ENCODE data around the gene YJU2. TPM values are rescaled to one million over a fixed set of nuclear protein-coding genes. Genes with fewer than 3 reads are reported as not detected.

YJU2 gene
- total RNA-seq, 1 experiment from 2014 or later: 26.5 TPM

DNA sequence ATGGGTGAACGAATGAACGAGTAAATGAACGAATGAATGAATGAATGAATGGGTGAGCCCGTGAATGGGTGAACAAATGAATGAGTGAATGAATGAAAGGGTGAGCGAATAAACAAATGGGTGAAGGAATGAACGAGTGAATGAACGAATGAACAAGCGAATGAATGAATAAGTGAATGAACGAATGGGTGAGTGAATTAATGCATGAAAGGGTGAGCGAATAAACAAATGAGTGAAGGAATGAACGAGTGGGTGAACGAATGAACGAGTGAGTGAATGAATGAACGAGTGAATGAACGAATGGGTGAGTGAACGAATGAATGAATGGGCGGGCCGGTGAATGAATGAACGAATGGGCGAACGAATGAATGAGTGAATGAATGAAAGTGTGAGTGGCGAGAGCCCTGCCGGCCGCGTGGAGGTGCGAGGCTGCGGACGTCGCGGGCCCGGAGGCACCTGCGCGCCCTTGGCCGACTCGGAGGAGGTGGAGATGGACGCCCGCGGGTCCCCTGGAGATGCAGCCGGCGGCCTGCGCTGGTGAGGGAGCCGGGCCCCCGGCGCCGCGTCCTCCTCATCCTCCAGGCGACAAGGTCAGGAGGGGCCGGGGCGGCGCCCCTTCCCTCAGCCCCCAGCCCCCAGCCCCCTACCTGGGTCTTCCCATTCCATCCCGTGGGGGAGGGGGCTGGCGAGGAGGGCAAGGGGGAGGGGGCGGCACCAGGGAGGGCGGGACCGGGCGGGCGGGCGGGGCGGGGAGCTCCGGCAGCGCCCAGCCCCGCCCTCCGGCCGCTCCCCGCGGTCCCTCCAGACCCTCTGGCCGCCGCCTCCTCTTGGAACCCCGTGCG lies 49.0 kb upstream of the YJU2 start:
- ChIA-PET POLR2A (no interaction called here), CTCF (interaction anchor here (0.7 to 3.5 kb wide), 9 partner anchors 9 to 210 kb away, joined by 3 to 22 read pairs (median 6); no protein-coding TSS in a partner anchor)
- H3K9me3 Mint-ChIP-seq: peaks cover 18% of the 10 kb centered on the region
- DNase-seq (ENCODE audit: low spot score) (peak; percentile 77), ATAC-seq (peak; percentile 72)
- peak overlapping the region; percentile 70 for H3K4me3 Mint-ChIP-seq
- no peak overlapping the region; the same call in 1 of the 2 replicates for H3K27ac Mint-ChIP-seq
- peaks cover 5% of the 10 kb centered on the region; the same call in 1 of the 2 replicates for H3K36me3 Mint-ChIP-seq
- H3K4me1 Mint-ChIP-seq: peaks cover 23% of the 10 kb centered on the region
- peaks cover 53% of the 10 kb centered on the region for H3K27me3 Mint-ChIP-seq (ENCODE audit: low read depth)
- no peak for TF ChIP-seq ZNF671 (CRISPR knock-in tag; IDR thresholded peaks at IDR 0.05)
- TF ChIP-seq ZNF121 (CRISPR knock-in tag; IDR thresholded peaks at IDR 0.05): peak; percentile 30; the same call in 1 of the 2 replicates
- no peak for TF ChIP-seq KAT7 (CRISPR knock-in tag; IDR thresholded peaks at IDR 0.05; ENCODE audit: borderline replicate concordance)
- TF ChIP-seq NFATC4 (CRISPR knock-in tag; IDR thresholded peaks at IDR 0.05): no peak
- TF ChIP-seq NFE2L1 (CRISPR knock-in tag; IDR thresholded peaks at IDR 0.05): peak; percentile 83
- no peak for TF ChIP-seq TEAD4 (CRISPR knock-in tag; IDR thresholded peaks at IDR 0.05)
- TF ChIP-seq, protein P1, sequence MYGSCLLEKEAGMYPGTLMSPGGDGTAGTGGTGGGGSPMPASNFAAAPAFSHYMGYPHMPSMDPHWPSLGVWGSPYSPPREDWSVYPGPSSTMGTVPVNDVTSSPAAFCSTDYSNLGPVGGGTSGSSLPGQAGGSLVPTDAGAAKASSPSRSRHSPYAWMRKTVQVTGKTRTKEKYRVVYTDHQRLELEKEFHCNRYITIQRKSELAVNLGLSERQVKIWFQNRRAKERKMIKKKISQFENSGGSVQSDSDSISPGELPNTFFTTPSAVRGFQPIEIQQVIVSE (CRISPR knock-in tag; IDR thresholded peaks at IDR 0.05; ENCODE audit: borderline replicate concordance): no peak
- TF ChIP-seq, protein P2, sequence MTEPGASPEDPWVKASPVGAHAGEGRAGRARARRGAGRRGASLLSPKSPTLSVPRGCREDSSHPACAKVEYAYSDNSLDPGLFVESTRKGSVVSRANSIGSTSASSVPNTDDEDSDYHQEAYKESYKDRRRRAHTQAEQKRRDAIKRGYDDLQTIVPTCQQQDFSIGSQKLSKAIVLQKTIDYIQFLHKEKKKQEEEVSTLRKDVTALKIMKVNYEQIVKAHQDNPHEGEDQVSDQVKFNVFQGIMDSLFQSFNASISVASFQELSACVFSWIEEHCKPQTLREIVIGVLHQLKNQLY (CRISPR knock-in tag; IDR thresholded peaks at IDR 0.05): no peak
- TF ChIP-seq, protein P3, sequence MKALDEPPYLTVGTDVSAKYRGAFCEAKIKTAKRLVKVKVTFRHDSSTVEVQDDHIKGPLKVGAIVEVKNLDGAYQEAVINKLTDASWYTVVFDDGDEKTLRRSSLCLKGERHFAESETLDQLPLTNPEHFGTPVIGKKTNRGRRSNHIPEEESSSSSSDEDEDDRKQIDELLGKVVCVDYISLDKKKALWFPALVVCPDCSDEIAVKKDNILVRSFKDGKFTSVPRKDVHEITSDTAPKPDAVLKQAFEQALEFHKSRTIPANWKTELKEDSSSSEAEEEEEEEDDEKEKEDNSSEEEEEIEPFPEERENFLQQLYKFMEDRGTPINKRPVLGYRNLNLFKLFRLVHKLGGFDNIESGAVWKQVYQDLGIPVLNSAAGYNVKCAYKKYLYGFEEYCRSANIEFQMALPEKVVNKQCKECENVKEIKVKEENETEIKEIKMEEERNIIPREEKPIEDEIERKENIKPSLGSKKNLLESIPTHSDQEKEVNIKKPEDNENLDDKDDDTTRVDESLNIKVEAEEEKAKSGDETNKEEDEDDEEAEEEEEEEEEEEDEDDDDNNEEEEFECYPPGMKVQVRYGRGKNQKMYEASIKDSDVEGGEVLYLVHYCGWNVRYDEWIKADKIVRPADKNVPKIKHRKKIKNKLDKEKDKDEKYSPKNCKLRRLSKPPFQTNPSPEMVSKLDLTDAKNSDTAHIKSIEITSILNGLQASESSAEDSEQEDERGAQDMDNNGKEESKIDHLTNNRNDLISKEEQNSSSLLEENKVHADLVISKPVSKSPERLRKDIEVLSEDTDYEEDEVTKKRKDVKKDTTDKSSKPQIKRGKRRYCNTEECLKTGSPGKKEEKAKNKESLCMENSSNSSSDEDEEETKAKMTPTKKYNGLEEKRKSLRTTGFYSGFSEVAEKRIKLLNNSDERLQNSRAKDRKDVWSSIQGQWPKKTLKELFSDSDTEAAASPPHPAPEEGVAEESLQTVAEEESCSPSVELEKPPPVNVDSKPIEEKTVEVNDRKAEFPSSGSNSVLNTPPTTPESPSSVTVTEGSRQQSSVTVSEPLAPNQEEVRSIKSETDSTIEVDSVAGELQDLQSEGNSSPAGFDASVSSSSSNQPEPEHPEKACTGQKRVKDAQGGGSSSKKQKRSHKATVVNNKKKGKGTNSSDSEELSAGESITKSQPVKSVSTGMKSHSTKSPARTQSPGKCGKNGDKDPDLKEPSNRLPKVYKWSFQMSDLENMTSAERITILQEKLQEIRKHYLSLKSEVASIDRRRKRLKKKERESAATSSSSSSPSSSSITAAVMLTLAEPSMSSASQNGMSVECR (CRISPR knock-in tag; IDR thresholded peaks at IDR 0.05; ENCODE audit: borderline replicate concordance): peak; percentile 70; the same call in 1 of the 2 replicates
- TF ChIP-seq, protein P4, sequence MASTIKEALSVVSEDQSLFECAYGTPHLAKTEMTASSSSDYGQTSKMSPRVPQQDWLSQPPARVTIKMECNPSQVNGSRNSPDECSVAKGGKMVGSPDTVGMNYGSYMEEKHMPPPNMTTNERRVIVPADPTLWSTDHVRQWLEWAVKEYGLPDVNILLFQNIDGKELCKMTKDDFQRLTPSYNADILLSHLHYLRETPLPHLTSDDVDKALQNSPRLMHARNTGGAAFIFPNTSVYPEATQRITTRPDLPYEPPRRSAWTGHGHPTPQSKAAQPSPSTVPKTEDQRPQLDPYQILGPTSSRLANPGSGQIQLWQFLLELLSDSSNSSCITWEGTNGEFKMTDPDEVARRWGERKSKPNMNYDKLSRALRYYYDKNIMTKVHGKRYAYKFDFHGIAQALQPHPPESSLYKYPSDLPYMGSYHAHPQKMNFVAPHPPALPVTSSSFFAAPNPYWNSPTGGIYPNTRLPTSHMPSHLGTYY (CRISPR knock-in tag; IDR thresholded peaks at IDR 0.05): no peak
- TF ChIP-seq RORB (CRISPR knock-in tag; IDR thresholded peaks at IDR 0.05): no peak
- TF ChIP-seq, protein P5, sequence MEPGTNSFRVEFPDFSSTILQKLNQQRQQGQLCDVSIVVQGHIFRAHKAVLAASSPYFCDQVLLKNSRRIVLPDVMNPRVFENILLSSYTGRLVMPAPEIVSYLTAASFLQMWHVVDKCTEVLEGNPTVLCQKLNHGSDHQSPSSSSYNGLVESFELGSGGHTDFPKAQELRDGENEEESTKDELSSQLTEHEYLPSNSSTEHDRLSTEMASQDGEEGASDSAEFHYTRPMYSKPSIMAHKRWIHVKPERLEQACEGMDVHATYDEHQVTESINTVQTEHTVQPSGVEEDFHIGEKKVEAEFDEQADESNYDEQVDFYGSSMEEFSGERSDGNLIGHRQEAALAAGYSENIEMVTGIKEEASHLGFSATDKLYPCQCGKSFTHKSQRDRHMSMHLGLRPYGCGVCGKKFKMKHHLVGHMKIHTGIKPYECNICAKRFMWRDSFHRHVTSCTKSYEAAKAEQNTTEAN (CRISPR knock-in tag; IDR thresholded peaks at IDR 0.05): peak; percentile 50; the same call in 1 of the 2 replicates
- no peak for TF ChIP-seq OVOL2 (CRISPR knock-in tag; IDR thresholded peaks at IDR 0.05; ENCODE audit: borderline replicate concordance)
- TF ChIP-seq, protein P6, sequence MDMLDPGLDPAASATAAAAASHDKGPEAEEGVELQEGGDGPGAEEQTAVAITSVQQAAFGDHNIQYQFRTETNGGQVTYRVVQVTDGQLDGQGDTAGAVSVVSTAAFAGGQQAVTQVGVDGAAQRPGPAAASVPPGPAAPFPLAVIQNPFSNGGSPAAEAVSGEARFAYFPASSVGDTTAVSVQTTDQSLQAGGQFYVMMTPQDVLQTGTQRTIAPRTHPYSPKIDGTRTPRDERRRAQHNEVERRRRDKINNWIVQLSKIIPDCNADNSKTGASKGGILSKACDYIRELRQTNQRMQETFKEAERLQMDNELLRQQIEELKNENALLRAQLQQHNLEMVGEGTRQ (CRISPR knock-in tag; IDR thresholded peaks at IDR 0.05): no peak
- TF ChIP-seq, protein P7, sequence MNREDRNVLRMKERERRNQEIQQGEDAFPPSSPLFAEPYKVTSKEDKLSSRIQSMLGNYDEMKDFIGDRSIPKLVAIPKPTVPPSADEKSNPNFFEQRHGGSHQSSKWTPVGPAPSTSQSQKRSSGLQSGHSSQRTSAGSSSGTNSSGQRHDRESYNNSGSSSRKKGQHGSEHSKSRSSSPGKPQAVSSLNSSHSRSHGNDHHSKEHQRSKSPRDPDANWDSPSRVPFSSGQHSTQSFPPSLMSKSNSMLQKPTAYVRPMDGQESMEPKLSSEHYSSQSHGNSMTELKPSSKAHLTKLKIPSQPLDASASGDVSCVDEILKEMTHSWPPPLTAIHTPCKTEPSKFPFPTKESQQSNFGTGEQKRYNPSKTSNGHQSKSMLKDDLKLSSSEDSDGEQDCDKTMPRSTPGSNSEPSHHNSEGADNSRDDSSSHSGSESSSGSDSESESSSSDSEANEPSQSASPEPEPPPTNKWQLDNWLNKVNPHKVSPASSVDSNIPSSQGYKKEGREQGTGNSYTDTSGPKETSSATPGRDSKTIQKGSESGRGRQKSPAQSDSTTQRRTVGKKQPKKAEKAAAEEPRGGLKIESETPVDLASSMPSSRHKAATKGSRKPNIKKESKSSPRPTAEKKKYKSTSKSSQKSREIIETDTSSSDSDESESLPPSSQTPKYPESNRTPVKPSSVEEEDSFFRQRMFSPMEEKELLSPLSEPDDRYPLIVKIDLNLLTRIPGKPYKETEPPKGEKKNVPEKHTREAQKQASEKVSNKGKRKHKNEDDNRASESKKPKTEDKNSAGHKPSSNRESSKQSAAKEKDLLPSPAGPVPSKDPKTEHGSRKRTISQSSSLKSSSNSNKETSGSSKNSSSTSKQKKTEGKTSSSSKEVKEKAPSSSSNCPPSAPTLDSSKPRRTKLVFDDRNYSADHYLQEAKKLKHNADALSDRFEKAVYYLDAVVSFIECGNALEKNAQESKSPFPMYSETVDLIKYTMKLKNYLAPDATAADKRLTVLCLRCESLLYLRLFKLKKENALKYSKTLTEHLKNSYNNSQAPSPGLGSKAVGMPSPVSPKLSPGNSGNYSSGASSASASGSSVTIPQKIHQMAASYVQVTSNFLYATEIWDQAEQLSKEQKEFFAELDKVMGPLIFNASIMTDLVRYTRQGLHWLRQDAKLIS (CRISPR knock-in tag; IDR thresholded peaks at IDR 0.05; ENCODE audit: borderline replicate concordance): no peak
- TF ChIP-seq ZNF219 (CRISPR knock-in tag; IDR thresholded peaks at IDR 0.05; ENCODE audit: borderline replicate concordance): no peak
- no peak for TF ChIP-seq TP53 (CRISPR knock-in tag; IDR thresholded peaks at IDR 0.05)
- TF ChIP-seq ZNF423 (CRISPR knock-in tag; IDR thresholded peaks at IDR 0.05): no peak
- no peak for TF ChIP-seq GRHL2 (CRISPR knock-in tag; IDR thresholded peaks at IDR 0.05; ENCODE audit: insufficient replicate concordance, severe bottlenecking)
- TF ChIP-seq, protein P8, sequence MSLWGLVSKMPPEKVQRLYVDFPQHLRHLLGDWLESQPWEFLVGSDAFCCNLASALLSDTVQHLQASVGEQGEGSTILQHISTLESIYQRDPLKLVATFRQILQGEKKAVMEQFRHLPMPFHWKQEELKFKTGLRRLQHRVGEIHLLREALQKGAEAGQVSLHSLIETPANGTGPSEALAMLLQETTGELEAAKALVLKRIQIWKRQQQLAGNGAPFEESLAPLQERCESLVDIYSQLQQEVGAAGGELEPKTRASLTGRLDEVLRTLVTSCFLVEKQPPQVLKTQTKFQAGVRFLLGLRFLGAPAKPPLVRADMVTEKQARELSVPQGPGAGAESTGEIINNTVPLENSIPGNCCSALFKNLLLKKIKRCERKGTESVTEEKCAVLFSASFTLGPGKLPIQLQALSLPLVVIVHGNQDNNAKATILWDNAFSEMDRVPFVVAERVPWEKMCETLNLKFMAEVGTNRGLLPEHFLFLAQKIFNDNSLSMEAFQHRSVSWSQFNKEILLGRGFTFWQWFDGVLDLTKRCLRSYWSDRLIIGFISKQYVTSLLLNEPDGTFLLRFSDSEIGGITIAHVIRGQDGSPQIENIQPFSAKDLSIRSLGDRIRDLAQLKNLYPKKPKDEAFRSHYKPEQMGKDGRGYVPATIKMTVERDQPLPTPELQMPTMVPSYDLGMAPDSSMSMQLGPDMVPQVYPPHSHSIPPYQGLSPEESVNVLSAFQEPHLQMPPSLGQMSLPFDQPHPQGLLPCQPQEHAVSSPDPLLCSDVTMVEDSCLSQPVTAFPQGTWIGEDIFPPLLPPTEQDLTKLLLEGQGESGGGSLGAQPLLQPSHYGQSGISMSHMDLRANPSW (CRISPR knock-in tag; conservative IDR thresholded peaks at IDR 0.05; ENCODE audit: low read depth): no peak

All from WTC11 (cell line).